SK-N-SH (cell line): ENCODE measurements around the gene TTC3. TPM values are rescaled to one million over a fixed set of nuclear protein-coding genes. Genes with fewer than 3 reads are reported as not detected.

Experiments
- CTCF ChIA-PET: fragments of 300-600, 350-600 bp; formaldehyde crosslinking; extraction: SDS; loops from one replicate; lab custom pipeline; 2021; lab: Yijun Ruan, JAX
- POLR2A ChIA-PET: fragments of 350-600 bp; sonication (Branson Sonifier 250); formaldehyde crosslinking; extraction: SDS; loops from one replicate; lab custom pipeline; 2020; ENCODE audit warnings: antibody characterized with exemption, inconsistent platforms; lab: Yijun Ruan, JAX
- DNase-seq: peaks from one replicate; pipeline ENCODE4 v3.0.0; 2012
- H2AFZ ChIP-seq: fragments of 200-600 bp; sonication (generic); 2 replicates; pipeline ENCODE4 v1.8.1; 2016; ENCODE audit warnings: antibody characterized with exemption, mild to moderate bottlenecking, low read depth
- H3F3A ChIP-seq: fragments of 200-600 bp; sonication (generic); replicated peaks from 2 replicates; pipeline ENCODE3; 2016; ENCODE audit warnings: antibody characterized with exemption, mild to moderate bottlenecking; ENCODE audit not compliant: insufficient read depth
- H3K27ac ChIP-seq, 2 experiments: fragments of 200-500 bp in 1 of 2; fragments of 200-600 bp in 1 of 2; sonication (Bioruptor generic) in 1 of 2; sonication (generic), shearing (Covaris generic) in 1 of 2; 2 replicates each; pipeline versions ENCODE4 v1.5.1 to v1.6.1; 2014 to 2016; ENCODE audit warnings: low read depth in 2 of 2, inconsistent platforms in 1 of 2, low read length in 1 of 2, mild to moderate bottlenecking in 1 of 2, mixed read lengths in 1 of 2
- H3K27me3 ChIP-seq: fragments of 200-600 bp; sonication (generic), shearing (Covaris generic); 2 replicates; pipeline ENCODE4 v1.6.1; 2016; ENCODE audit warnings: mixed run types; ENCODE audit not compliant: insufficient read depth
- H3K36me3 ChIP-seq, 2 experiments: fragments of 200-500 bp in 1 of 2; fragments of 200-600 bp in 1 of 2; sonication (Bioruptor generic) in 1 of 2; sonication (generic) in 1 of 2; replicated peaks in 1 of 2; 2 replicates each; pipeline versions ENCODE3 to v1.5.1; 2014 to 2016; ENCODE audit warnings: low read length in 1 of 2, mild to moderate bottlenecking in 1 of 2; ENCODE audit not compliant: insufficient read depth in 2 of 2, control insufficient read depth in 1 of 2
- H3K4me1 ChIP-seq, 2 experiments: fragments of 200-500 bp in 1 of 2; fragments of 200-600 bp in 1 of 2; sonication (Bioruptor generic) in 1 of 2; sonication (generic), shearing (Covaris generic) in 1 of 2; 2 replicates each; pipeline versions ENCODE4 v1.5.1 to v1.6.1; 2014 to 2016; ENCODE audit warnings: low read depth in 1 of 2, low read length in 1 of 2, mixed run types in 1 of 2; ENCODE audit not compliant: insufficient read depth in 2 of 2, control insufficient read depth in 1 of 2
- H3K4me2 ChIP-seq: fragments of 200-600 bp; sonication (generic), shearing (Covaris generic); 2 replicates; pipeline ENCODE4 v1.6.1; 2017; ENCODE audit warnings: mixed run types
- H3K4me3 ChIP-seq, 2 experiments: fragments of 200-500 bp in 1 of 2; fragments of 200-600 bp in 1 of 2; sonication (Bioruptor generic) in 1 of 2; sonication (generic), shearing (Covaris generic) in 1 of 2; 2 replicates each; pipeline versions ENCODE4 v1.5.1 to v1.8.1; 2014 to 2016; ENCODE audit warnings: low read depth in 2 of 2, inconsistent platforms in 1 of 2, low read length in 1 of 2, mild to moderate bottlenecking in 1 of 2, mixed read lengths in 1 of 2, moderate library complexity in 1 of 2
- H3K79me2 ChIP-seq: fragments of 200-600 bp; sonication (generic); 2 replicates; pipeline ENCODE4 v1.8.1; 2017; ENCODE audit warnings: mild to moderate bottlenecking; ENCODE audit not compliant: insufficient read depth
- H3K9ac ChIP-seq: fragments of 200-600 bp; sonication (generic); 2 replicates; pipeline ENCODE4 v1.6.1; 2017; ENCODE audit warnings: mixed run types
- H3K9me2 ChIP-seq: fragments of 200-600 bp; sonication (generic); 2 replicates; pipeline ENCODE4 v1.6.1; 2017; ENCODE audit warnings: mixed run types
- H3K9me3 ChIP-seq: fragments of 200-600 bp; sonication (generic); 2 replicates; pipeline ENCODE4 v1.6.1; 2017; ENCODE audit warnings: mixed run types, mild to moderate bottlenecking, moderate library complexity
- H4K20me1 ChIP-seq: fragments of 200-600 bp; sonication (generic); 2 replicates; pipeline ENCODE4 v1.6.1; 2017; ENCODE audit warnings: mild to moderate bottlenecking, mixed run types; ENCODE audit not compliant: insufficient read depth
- ELF1 ChIP-seq: IDR thresholded peaks from 2 replicates; pipeline ENCODE4 v1.4.0; 2012
- EZH2phosphoT487 ChIP-seq: fragments of 200-600 bp; sonication (generic); IDR thresholded peaks from 2 replicates; pipeline ENCODE4 v1.6.1; 2017; ENCODE audit warnings: low read depth, mixed run types, mild to moderate bottlenecking, antibody characterized with exemption, moderate library complexity, borderline replicate concordance
- FOSL2 ChIP-seq: IDR thresholded peaks from 2 replicates; pipeline ENCODE4 v1.4.0; 2012; ENCODE audit warnings: low read depth, mild to moderate bottlenecking, moderate library complexity, borderline replicate concordance
- FOXJ3 ChIP-seq: sonication (generic); formaldehyde crosslinking; IDR thresholded peaks from 2 replicates; pipeline ENCODE4 v1.5.1; 2020; ENCODE audit warnings: mild to moderate bottlenecking, missing genetic modification reagents
- GATA2 ChIP-seq: sonication (generic); formaldehyde crosslinking; IDR thresholded peaks from 2 replicates; pipeline ENCODE4 v1.5.0; 2020; ENCODE audit warnings: mild to moderate bottlenecking, missing genetic modification reagents
- JUND ChIP-seq: IDR thresholded peaks from 2 replicates; pipeline ENCODE4 v1.4.0; 2012
- NFIC ChIP-seq: IDR thresholded peaks from 2 replicates; pipeline ENCODE4 v1.4.0; 2012; ENCODE audit warnings: borderline replicate concordance
- POLR2AphosphoS5 ChIP-seq: IDR thresholded peaks from 2 replicates; pipeline ENCODE4 v1.6.1; 2012; ENCODE audit warnings: low read depth, low read length
- RAD21 ChIP-seq: IDR thresholded peaks from 2 replicates; pipeline ENCODE4 v1.6.1; 2012; ENCODE audit warnings: mild to moderate bottlenecking, low read length
- RCOR1 ChIP-seq: fragments of 150-350 bp; IDR thresholded peaks from 2 replicates; pipeline ENCODE4 v1.6.1; 2017; ENCODE audit warnings: antibody characterized with exemption, low read length
- RXRA ChIP-seq: IDR thresholded peaks from 2 replicates; pipeline ENCODE4 v1.4.0; 2012; ENCODE audit warnings: low read depth, mild to moderate bottlenecking, borderline replicate concordance
- SIN3A ChIP-seq: IDR thresholded peaks from 2 replicates; pipeline ENCODE4 v1.6.1; 2012; ENCODE audit warnings: low read depth, mild to moderate bottlenecking, low read length, moderate library complexity, borderline replicate concordance
- SMC3 ChIP-seq: IDR thresholded peaks from 2 replicates; pipeline ENCODE4 v1.6.1; 2012; ENCODE audit warnings: low read depth, low read length, improper control_type of control experiment
- TCF12 ChIP-seq: IDR thresholded peaks from 2 replicates; pipeline ENCODE4 v1.4.0; 2012
- YY1 ChIP-seq: IDR thresholded peaks from 2 replicates; pipeline ENCODE4 v1.4.0; 2012; ENCODE audit warnings: low read depth, mild to moderate bottlenecking
- WGBS: methylation state at CpG from one replicate; pipeline ENCODE4 v1.1.6; 2017; ENCODE audit warnings: low lambda C conversion rate; 5-methylcytosine and 5-hydroxymethylcytosine counted together
- polyA plus RNA-seq, 3 experiments: library from polyadenylated mRNA; depleted of rRNA; stranded (reverse); fragments of >200 nt; gene quantifications; 2 replicates each; pipeline ENCODE4 v1.2.3, GENCODE V29; 2012
- TF ChIP-seq, protein P1 (sequence below): IDR thresholded peaks from 2 replicates; pipeline ENCODE4 v1.4.0; 2012; ENCODE audit warnings: low read depth, borderline replicate concordance

TTC3 gene
- polyA plus RNA-seq, 1 of the 3 experiments (the other 2 are of a cell fraction), result 35.7 TPM

DNA sequence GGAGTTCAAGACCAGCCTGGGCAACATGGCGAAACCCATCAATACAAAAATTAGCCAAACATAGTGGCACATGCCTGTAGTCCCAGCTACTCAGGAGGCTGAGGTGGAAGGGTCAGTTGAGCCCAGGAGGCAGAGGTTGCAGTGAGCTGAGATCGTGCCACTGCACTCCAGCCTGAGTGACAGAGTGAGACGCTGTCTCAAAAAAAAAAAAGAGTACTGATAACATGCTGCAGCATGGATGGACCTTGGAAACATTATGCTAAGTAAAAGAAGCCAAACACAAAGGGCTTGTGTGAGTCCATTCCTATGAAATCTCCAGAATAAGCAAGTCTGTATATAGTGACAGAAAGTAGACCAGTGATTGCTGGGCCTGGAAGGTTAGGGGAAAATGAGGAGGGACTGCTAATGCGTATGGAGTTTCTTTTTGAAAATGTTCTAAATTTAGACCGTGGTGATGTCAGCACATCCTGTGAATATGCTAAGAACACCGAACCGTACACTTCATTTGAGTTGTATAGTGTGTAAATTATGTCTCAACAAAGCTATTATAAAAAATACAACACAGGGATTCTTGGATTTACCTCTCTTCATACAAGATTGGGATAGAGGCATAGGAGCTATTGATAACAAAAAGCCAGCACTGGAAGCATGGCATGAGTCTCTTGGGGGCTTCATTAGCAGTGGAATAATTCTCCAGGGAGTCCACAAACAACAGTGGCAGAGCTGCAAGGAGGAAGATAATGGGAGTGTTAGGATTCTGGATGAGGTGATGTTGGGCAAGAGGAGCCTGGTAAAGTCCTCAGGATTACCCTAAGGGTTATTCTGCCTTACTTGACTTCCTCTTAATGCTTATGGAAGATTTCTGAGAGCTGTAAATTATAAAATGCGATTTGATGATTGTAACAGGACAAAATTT lies 73.5 kb downstream of the TTC3 start:
- Histone ChIP-seq H3K79me2 (no peaks in the 10 kb centered on the region), H3K36me3 (peaks cover 53 to 61% of the 10 kb centered on the region in 2 experiments), H3F3A (peaks cover 8% of the 10 kb centered on the region), H3K4me3 (no peak overlapping the region), H2AFZ (no peak overlapping the region), H3K4me2 (no peak overlapping the region), H3K9ac (no peak overlapping the region), H3K9me2 (no peaks in the 10 kb centered on the region), H3K9me3 (no peaks in the 10 kb centered on the region), H3K27ac (no peak overlapping the region), H4K20me1 (no peaks in the 10 kb centered on the region), H3K27me3 (no peaks in the 10 kb centered on the region)
- no peak for DNase-seq
- CTCF ChIA-PET, result interaction anchor here (1.3 kb wide), 1 partner anchor 27 kb away, joined by 3 read pairs; no protein-coding TSS in a partner anchor
- POLR2A ChIA-PET, result no interaction called here
- WGBS, result 96% methylated on average over 8 of the region's 8 CpGs
- no peak for TF ChIP-seq RCOR1
- TF ChIP-seq, all 33 proteins: peak for 0
- peaks cover 0 to 10% of the 10 kb centered on the region in 2 experiments; a peak in 2 of 4 replicates for H3K4me1 ChIP-seq

DNA sequence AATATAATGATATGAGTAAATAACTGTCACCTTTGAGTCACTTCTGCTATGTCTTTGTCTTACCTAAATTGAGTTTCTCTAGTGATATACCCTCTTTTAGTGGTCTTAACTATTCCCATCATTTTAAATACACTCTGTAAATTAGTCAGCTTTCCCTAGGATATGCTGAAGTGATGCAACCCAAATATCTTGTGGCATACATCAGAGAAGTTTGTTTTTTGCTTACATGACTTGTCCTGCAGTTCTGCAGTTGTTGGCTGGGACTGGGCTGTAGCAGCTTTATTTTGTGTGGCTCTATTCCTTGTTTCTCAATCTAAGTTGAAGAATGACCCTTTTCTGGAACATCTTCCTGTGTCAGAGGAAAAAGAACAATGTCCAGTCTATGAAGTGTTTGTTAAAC lies 76.4 kb downstream of the TTC3 start:
- peaks cover 0 to 10% of the 10 kb centered on the region in 2 experiments; a peak in 2 of 4 replicates for H3K4me1 ChIP-seq
- no peak overlapping the region for H3K4me3 ChIP-seq
- no peaks in the 10 kb centered on the region for H3K9me2 ChIP-seq
- no peaks in the 10 kb centered on the region for H3K27me3 ChIP-seq
- H4K20me1 ChIP-seq, result no peaks in the 10 kb centered on the region
- H2AFZ ChIP-seq, result no peak overlapping the region
- no peak overlapping the region for H3K4me2 ChIP-seq
- POLR2A ChIA-PET, result no interaction called here
- H3F3A ChIP-seq, result peaks cover 8% of the 10 kb centered on the region
- no peak for DNase-seq
- no peak overlapping the region for H3K9ac ChIP-seq
- TF ChIP-seq RAD21, result no peak
- no peak for TF ChIP-seq ELF1
- TF ChIP-seq NFIC, result no peak
- TF ChIP-seq FOXJ3 (CRISPR knock-in tag), result no peak
- no peak for TF ChIP-seq FOSL2
- TF ChIP-seq, protein P1, sequence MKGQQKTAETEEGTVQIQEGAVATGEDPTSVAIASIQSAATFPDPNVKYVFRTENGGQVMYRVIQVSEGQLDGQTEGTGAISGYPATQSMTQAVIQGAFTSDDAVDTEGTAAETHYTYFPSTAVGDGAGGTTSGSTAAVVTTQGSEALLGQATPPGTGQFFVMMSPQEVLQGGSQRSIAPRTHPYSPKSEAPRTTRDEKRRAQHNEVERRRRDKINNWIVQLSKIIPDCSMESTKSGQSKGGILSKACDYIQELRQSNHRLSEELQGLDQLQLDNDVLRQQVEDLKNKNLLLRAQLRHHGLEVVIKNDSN, result no peak
- TF ChIP-seq SIN3A, result no peak
- TF ChIP-seq SMC3, result no peak
- no peak for TF ChIP-seq YY1
- TF ChIP-seq RXRA, result no peak
- TF ChIP-seq EZH2phosphoT487, result no peak
- no peak for TF ChIP-seq TCF12
- no peak for TF ChIP-seq GATA2
- no peak for TF ChIP-seq POLR2AphosphoS5
- no peak for TF ChIP-seq JUND
- CTCF ChIA-PET, result no interaction called here
- H3K79me2 ChIP-seq, result no peaks in the 10 kb centered on the region
- H3K36me3 ChIP-seq, result peaks cover 68 to 74% of the 10 kb centered on the region in 2 experiments
- no peak overlapping the region for H3K27ac ChIP-seq
- H3K9me3 ChIP-seq, result no peaks in the 10 kb centered on the region
